Psoas muscle (tissue), 8 donors: Measurements from ENCODE around the gene CLMN. TPM values are rescaled to one million over a fixed set of nuclear protein-coding genes. Genes with fewer than 3 reads are reported as not detected.

Experiments used
- ATAC-seq, 4 donors: fragments of 200-7000 bp; cut with Tn5 transposase; one replicate each; pipeline ENCODE4 v1.9.1; 2020; ENCODE audit warnings: moderate library complexity in 3 of 4, mild to moderate bottlenecking in 2 of 4
- DNase-seq, 2 donors: peaks; one replicate each; pipeline ENCODE4 v3.0.0-alpha.2; 2020
- H3K27ac ChIP-seq: fragments of 200-600 bp; one replicate; pipeline ENCODE4 v1.8.0; 2022
- H3K27me3 ChIP-seq, 3 donors: fragments of 200-600 bp in 1 of 3; one replicate each; pipeline versions ENCODE4 v1.6.1 to v1.8.0; 2013 to 2022; ENCODE audit warnings: low read length in 2 of 3, mild to moderate bottlenecking in 2 of 3, moderate library complexity in 1 of 3; ENCODE audit not compliant: insufficient read depth in 3 of 3
- H3K36me3 ChIP-seq, 2 donors: fragments of 200-600 bp in 1 of 2; one replicate each; pipeline versions ENCODE4 v1.6.1 to v1.8.0; 2013 to 2022; ENCODE audit warnings: low read depth in 1 of 2, mild to moderate bottlenecking in 1 of 2, moderate library complexity in 1 of 2; ENCODE audit not compliant: insufficient read depth in 1 of 2
- H3K4me1 ChIP-seq: fragments of 200-600 bp; one replicate; pipeline ENCODE4 v1.8.0; 2022
- H3K4me3 ChIP-seq: fragments of 200-600 bp; one replicate; pipeline ENCODE4 v1.8.0; 2022; ENCODE audit warnings: mild to moderate bottlenecking
- H3K9me3 ChIP-seq: fragments of 200-600 bp; one replicate; pipeline ENCODE4 v1.8.0; 2022
- CTCF ChIP-seq: fragments of 200-600 bp; IDR thresholded peaks from one replicate; pipeline ENCODE4 v1.8.0; 2022; ENCODE audit warnings: antibody characterized with exemption
- WGBS, 3 donors: extraction: QIAGEN DNeasy Blood & Tissue Kit; methylation state at CpG; one replicate each; pipeline versions ENCODE4 v1.1.6 to v1.1.7; 2013; 5-methylcytosine and 5-hydroxymethylcytosine counted together
- intact Hi-C, 2 donors: fragments of 100-400 bp; cut with DNase I; formaldehyde crosslinking; loops; one replicate each; pipeline versions ENCODE4 v1.11.0 to v1.14.2; 2022
- polyA plus RNA-seq, 3 donors: library from polyadenylated mRNA; stranded (reverse); fragments of 200-250 nt; gene quantifications; one replicate each; pipeline ENCODE4 v1.2.3, GENCODE V29; 2013
- total RNA-seq, 4 donors: library from RNA; stranded (reverse); fragmentation: NEBNext Ultra II Directional in 2 of 4; extraction: Animal tissue kit (Norgen Biotek cat#: 25700) in 2 of 4; gene quantifications; one replicate each; pipeline versions ENCODE4 v1.2.1 to v1.2.4, GENCODE V29; 2021 to 2023
- donor health status: healthy with polysubstance abuse.
- donor health status: DM: no; HTN: no; CAD: no; lungs with moderate emphysema.
- donor health status: Bipolar disorder and iron deficiency.
- donor health status: healthy.
- donor health status: DM: yes; HTN: yes; CAD: no.
- donor health status: DM: no; HTN: no; CAD: no.
- donor health status: DM: no; HTN: no; CAD: no.
- donor health status: DM: yes; HTN: yes; CAD: no.

The CLMN gene
- total and polyA plus RNA-seq, 7 donors: 1.7 to 9.6 (median 3.9) TPM

- intact Hi-C loops: no loop called here
- 63 to 79% (median 75%) methylated on average over 10 of the region's 10 CpGs for WGBS, 3 donors
These were observed 17.4 kb upstream of the CLMN start for GRCh38 chr14:95337041-95337595.

GRCh38 chr14:95336192-95336760 is 16.6 kb upstream of the CLMN start:
- H3K4me3 ChIP-seq: no peak overlapping the region
- WGBS, 3 donors: 75 to 85% (median 78%) methylated on average over 5 of the region's 5 CpGs
- ATAC-seq (no peak), DNase-seq (no peak)
- no peaks in the 10 kb centered on the region for H3K36me3 ChIP-seq
- H3K27ac ChIP-seq: no peak overlapping the region
- no peaks in the 10 kb centered on the region for H3K9me3 ChIP-seq
- H3K4me1 ChIP-seq: peaks cover 2% of the 10 kb centered on the region
- intact Hi-C loops: no loop called here
- peaks cover 0 to 18% (median 2%) of the 10 kb centered on the region in 3 donors for H3K27me3 ChIP-seq
- TF ChIP-seq CTCF: no peak

More at GRCh38 chr14:95337041-95337595, 17.4 kb upstream of the CLMN start:
- Histone ChIP-seq H3K9me3 (no peaks in the 10 kb centered on the region), H3K4me3 (no peak overlapping the region), H3K27me3 (peaks cover 0 to 18% (median 2%) of the 10 kb centered on the region in 3 donors), H3K27ac (no peak overlapping the region), H3K4me1 (peaks cover 2% of the 10 kb centered on the region), H3K36me3 (no peaks in the 10 kb centered on the region)
- DNase-seq (no peak), ATAC-seq (no peak)
- no peak for TF ChIP-seq CTCF

- H3K36me3 ChIP-seq: no peaks in the 10 kb centered on the region
- TF ChIP-seq CTCF: no peak
- H3K4me3 ChIP-seq: no peak overlapping the region
- no peak overlapping the region for H3K27ac ChIP-seq
- H3K4me1 ChIP-seq: no peaks in the 10 kb centered on the region
- intact Hi-C loops: no loop called here
- DNase-seq (no peak), ATAC-seq (no peak)
- no peaks in the 10 kb centered on the region for H3K9me3 ChIP-seq
- peaks cover 0 to 14% (median 2%) of the 10 kb centered on the region in 3 donors for H3K27me3 ChIP-seq
- 75 to 83% (median 81%) methylated on average over 2 of the region's 2 CpGs for whole genome bisulfite sequencing, 3 donors
These were observed 15.4 kb upstream of the CLMN start for GRCh38 chr14:95335071-95335470.

- ATAC-seq: no peak
- Histone ChIP-seq H3K9me3 (no peaks in the 10 kb centered on the region), H3K4me1 (no peaks in the 10 kb centered on the region), H3K4me3 (no peak overlapping the region), H3K27me3 (peaks cover 0 to 14% (median 2%) of the 10 kb centered on the region in 3 donors), H3K36me3 (no peaks in the 10 kb centered on the region), H3K27ac (no peak overlapping the region)
- TF ChIP-seq CTCF: no peak
- intact Hi-C loops: no loop called here
- DNase-seq: no peak
- 70 to 80% (median 76%) methylated on average over 6 of the region's 6 CpGs for WGBS, 3 donors
These were observed 14.3 kb upstream of the CLMN start for GRCh38 chr14:95334044-95334443.

- WGBS, 3 donors: 93 to 94% (median 93%) methylated on average over 3 of the region's 3 CpGs
- H3K9me3 ChIP-seq: no peaks in the 10 kb centered on the region
- ATAC-seq (no peak), DNase-seq (no peak)
- no peaks in the 10 kb centered on the region for H3K36me3 ChIP-seq
- no peak overlapping the region for H3K27ac ChIP-seq
- peaks cover 0 to 10% (median 2%) of the 10 kb centered on the region in 3 donors for H3K27me3 ChIP-seq
- H3K4me1 ChIP-seq: no peaks in the 10 kb centered on the region
- intact Hi-C loops: no loop called here
- no peak for TF ChIP-seq CTCF
- no peak overlapping the region for H3K4me3 ChIP-seq
These were observed 12.9 kb upstream of the CLMN start for GRCh38 chr14:95332641-95333040.
